GM18526 (cell line): ENCODE data around the gene ZNF823.

Experiments used
- POLR2A ChIP-seq: IDR thresholded peaks from 3 replicates; pipeline ENCODE4 v1.6.1; 2011; ENCODE audit not compliant: insufficient read length; ENCODE audit errors: extremely low read depth

Gene ZNF823

GRCh38 chr19:11697284-11697855, 41.4 kb downstream of the ZNF823 start:
- TF ChIP-seq POLR2A, result no peak

DNA sequence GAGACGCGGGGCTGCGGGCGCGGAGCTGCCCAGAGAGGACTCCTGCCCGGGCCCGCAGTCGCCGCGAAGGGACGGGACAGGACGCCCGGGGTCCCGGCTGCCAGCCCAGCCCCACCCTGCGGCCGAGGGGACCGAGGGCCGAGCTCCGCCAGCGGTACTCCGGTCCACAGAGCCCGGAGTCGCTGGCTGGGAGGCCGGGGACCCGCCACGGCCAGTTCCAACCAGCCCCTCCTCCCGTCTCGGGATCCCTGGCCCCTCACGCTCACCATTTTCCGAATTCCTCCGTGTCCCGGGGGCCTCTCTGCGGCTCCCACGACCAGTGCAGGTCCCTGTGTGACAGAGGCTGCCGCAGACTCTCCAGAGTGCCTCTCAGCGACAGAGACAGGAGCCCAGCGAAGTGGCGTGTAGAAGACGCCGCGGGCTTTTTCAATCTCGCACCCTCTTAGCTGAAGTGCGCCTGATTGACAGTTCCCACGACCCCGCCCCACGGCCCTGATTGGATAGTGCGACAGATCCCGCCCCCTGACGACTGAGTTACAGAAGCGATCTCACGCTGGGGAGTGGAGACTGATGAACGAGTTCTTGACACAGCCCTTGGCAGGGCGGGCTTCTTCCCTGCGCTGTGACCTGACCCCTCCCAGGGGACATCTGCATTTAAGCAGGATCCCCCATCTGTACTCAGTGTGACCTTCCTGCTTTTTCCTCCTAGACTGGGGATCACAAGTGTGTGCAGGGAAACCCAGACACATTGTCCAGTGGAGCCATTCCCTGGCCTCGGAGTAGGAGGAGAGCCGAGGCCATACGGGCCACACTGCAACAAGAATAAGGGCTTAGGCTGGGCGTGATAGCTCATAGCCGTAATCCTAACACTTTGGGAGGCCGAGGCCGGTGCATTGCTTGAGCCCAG, 44.0 kb downstream of the ZNF823 start:
- TF ChIP-seq POLR2A, result peak; percentile 73

GRCh38 chr19:11693505-11694499, 44.9 kb downstream of the ZNF823 start:
- no peak for TF ChIP-seq POLR2A

DNA sequence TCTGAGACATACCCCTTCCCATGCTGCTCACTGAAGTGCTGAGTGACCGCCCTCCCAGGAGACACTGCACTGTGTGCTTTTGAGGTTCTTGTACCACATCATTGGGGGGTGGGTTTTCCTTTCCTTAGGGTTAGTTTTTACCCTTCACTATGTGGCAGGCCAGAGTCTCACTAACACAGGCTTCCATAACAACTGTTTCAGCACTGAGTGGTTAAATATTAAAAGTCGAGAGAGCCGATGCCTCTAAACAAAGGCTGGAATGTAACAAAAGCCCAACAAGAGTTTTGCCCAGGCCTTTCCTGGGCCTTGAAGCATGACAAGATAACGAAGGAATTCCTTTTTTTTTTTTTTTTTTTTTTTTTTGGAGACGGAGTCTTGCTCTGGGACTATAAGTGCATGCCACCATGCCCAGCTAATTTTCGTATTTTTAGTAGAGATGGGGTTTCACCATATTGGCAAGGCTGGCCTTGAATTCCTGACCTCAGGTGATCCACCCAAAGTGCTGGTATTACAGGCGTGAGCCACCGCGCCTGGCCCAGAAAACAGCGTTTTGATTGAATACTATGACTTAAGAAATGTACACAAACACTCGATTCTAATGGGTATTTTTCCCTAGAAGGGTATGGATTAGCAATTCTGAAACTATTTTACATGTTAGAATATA, 46.5 kb downstream of the ZNF823 start:
- TF ChIP-seq POLR2A, result no peak

DNA sequence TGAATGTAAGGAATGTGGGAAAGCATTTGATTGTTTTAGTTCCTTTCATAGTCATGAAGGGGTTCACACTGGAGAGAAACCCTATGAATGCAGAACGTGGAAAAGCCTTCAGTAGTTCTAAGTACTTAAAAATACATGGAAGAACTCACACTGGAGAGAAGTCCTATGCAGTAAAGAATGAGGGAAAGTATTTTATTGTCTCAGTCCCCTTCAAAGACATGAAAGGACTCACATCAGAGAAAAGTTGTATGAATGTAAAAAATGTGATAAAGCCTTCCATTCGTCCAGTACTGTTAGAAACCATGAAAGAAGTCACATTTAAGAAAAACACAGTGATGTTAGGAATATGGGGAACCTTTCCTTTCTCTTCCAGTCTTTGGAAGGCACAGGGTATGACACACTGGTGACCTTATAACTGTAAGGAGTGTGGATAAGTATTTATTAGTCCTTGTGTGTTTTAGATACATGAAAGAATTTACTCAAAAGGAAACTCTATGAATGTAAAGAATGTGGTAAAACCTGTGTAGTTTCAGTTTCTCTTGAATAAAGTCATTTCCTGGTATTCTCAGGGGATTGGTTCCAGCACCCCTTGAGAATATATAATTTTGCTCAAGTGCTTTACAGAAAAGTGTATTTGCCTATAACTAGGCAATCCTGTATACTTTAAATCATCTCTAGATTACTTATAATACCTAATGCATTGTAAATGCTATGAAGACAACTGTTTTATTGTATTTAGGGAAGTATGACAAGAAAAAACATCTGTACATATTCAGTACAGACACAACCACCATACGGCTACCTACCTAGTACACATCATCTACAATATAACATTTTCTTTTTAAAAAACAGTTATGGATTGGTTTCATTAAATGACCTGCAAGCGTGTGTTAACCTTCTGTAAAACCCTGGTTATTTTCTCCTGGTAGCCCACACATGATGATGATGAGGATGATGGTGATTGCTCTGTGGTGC, 52.8 kb downstream of the ZNF823 start:
- no peak for TF ChIP-seq POLR2A

GRCh38 chr19:11684987-11685675, 53.6 kb downstream of the ZNF823 start:
- TF ChIP-seq POLR2A, result no peak

DNA sequence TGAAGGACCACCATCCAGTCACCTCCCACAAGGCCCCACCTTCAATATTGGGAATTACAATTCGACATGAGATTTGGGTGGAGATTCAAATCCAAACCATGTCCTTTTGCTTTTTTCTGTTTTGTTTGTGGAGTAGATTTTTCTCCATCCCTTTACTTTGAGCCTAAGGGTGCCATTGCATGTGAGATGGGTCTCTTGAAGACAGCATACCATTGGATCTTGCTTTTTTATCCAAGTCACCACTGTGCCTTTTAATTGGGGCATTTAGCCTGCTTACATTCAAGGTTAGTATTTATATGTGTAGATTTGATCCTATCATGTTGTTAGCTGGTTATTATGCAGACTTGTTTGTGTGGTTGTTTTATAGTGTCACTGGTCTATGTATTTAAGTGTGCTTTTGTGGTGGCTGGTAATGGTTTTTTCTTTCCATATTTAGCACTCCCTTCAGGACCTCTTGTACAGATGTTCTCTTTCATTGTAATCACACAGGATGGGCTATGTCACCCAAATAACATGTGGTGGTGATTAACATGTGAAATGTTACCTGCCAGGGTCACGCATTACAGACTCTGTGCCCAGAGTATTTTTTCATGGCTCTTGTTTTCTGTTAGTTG, 58.0 kb downstream of the ZNF823 start:
- no peak for TF ChIP-seq POLR2A

DNA sequence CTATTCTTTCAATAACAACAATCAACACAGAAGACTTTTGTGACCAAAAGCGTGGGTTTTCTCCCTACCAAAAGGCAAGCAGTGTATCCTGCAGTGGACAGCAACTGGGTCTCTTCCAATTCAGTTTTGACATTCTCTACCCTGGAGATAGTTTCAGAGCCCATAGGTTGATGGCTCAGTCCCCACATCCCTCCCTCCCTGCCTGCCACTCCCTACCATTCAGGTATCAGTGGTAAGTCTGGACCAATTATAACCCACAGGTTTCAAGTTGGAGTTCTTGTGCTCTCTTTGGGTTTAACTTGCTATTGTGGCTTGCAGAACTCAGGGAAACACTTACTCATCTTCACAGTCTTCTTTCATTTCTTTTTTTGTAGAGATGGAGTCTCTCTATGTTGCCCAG, 60.2 kb downstream of the ZNF823 start:
- TF ChIP-seq POLR2A, result no peak

GRCh38 chr19:11675569-11675968, 63.2 kb downstream of the ZNF823 start:
- no peak for TF ChIP-seq POLR2A

GRCh38 chr19:11674067-11674492, 64.7 kb downstream of the ZNF823 start:
- TF ChIP-seq POLR2A, result no peak

GRCh38 chr19:11673608-11674041, 65.1 kb downstream of the ZNF823 start:
- TF ChIP-seq POLR2A, result no peak
